NCI-H2029 treated with DMSO at 0.1 percent for 48 hours (cell line): ENCODE results near the gene WNT7A.
A peak's percentile ranks its signal among the peaks of the same experiment; 100 is the strongest.

Source experiments
- DNase-seq: peaks from one replicate; lab custom pipeline; 2025; lab: John Stamatoyannopoulos, UW

WNT7A gene

DNA sequence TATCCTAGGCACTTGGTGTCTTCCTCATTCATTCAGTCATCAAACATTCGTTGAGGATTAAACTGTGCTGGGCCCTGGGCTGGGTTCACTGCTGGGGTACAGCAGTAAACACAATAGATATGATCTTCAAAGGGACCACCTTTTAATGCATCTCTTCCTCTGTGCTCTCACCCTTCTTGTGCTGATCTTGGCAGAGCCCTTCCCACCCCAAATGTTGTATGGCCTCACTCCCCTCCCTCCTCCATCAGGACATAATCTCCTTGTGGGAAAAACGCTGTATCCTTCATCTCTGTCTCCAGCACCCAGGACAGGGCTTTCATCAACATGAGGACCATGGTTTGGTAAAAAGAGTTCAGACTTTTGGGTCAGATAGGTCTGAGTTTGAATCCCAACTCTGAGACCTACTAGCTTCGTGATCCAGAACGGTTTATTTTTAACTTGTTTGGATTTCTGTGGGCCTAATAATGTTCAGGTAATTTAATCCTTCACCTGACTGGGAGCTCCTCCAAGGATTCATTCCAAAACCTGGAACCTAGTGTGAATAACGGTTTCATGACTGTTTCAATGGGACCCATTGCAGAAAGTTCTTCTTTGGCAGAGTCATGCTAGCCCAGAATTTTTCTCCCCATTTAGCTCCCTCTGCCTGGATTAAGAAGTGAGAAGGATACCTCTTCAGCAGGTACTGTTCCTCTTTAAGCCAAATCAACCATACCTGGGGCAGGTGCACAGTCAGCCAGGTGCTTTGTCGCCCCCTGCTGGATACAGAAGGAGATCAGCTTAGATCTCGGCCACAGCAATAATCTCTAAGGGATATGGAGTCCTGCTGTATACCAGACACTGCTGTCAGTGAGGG lies 5.2 kb upstream of the WNT7A start:
- peak; percentile 72 for DNase-seq

DNA sequence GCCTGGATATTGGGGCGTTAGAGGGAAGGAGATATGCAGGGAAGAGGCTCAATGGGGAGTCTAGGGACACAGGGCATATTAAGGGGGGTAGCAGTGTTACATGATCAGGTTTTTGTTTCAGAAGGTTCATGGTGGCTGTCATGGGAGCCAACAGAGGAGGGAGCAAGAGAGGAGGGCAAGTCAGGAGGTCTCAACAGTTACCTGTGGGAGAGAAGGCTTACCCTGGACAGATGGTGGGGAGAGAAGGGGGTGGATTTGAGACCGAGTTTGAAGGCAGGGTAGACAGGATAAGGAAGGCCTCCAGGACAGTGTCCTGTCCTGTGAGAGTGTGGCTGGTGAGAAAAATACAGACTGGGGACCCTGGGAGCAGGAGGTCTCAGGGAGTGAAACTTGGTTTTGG lies 3.8 kb upstream of the WNT7A start:
- DNase-seq, result no peak

DNA sequence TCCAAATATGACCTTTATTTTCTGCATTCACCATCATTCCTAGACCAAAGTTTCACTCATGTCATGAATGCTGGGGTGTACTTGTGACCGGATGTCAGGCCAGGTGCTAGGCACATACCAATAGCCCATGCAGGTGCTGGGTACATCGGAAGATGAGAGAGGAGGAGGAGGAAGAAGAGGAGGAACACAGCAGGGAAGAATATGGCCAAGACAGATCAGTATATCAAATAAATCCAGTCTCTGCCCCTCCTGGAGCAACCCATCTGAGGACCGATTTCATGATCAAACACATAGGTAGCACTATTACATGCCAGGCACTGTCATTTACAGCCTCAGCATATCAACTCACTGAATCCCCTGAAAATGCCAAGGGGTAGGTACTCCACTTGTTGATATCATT lies 3.0 kb upstream of the WNT7A start:
- no peak for DNase-seq

DNA sequence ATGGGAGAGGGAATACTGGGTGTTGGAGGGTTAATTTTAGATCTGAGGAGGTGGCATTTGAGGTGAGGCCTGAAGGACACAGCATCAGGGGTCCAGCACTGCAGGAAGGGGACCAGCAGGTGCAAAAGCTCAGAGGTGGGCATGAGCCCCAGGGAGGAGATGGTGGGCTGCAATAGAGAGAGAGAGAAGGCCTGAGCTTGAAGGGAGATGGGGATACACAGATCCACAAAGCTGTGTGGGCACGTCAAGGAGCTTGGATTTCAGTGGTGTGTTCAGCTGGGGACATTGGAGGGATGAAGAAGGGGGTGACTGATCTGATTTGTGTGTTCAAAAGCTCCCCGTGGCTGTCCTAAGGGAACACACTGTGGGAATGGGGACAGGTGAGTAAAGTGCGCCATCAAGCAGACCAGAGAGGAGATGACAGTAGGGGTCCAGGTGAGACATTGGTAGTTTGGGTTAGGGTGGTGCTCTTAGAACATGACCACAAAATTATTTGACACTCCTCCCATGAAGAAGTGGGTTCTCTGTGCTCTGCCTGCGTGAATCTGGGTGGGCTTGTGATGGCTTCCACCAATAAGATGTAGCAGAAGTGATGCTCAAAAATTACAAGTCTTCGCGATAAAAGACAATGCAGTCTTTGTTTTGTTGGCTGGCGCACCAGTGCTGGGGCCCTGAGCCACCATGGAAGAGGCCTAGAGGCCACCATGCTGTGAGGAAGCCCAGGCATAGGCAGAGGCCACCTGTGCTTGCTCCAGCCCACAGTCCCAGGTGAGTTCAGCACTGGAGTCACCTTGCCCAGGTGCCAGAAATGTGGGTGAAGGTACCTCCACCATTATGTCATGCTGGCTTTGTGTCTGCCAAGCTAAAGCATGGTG lies 1.9 kb upstream of the WNT7A start:
- DNase-seq, result no peak

DNA sequence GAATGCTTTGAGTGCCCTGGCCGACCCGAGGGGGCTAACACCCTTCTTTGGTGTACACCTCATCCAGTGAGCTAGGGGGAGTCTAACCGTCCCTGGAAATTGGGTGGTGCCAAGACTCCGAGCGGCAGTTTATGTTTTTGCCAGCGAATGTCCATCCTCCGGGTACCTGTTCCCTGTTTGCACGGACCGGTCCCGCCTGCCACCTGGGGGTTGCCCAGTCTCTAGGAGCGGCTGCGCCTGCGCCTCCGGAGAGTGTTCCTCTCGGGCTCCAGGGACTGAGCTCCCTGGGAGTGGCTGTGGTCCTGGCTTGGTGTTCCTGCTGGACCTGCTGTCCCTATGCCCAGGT lies 913 bp upstream of the WNT7A start:
- DNase-seq, result no peak

DNA sequence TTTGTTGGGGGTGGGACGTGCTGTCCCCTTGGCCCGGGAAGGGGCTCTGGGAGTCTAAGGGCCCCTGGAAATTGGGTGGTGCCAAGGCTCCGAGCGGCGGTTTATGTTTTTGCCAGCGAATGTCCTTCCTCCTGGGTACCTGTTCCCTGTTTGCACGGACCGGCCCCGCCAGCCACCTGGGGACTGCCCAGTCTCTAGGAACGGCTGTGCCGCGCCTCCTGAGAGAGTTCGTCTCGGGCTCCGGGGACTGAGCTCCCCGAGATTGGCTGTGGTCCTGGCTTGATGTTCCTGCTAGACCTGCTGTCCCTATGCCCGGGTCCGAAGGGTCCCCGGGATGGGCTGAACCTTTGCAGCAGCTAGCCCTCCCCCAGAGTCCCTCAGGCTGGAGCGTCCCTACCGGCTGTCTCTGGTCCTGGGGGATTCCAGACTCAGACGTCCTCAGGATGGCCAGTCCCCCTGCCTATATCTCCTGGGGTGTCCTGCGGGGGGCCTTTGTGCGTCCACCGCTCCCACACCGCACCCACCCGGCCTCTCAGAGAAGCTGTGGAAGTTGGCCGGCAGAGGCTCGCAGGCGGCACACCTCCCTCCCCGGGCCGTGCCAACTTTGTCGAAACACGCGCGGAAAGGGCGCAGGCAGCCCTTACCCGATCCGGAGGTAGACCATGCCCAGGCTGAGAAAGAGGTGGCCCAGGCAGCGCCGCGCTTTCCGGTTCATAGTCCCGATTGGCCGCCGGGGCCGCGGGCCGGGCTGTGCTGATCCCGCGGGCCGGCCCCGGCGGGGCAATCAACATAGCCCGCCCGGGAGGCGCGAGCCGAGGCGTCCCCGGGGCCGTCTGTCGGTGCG lies 547 bp downstream of the WNT7A start:
- DNase-seq, result no peak

DNA sequence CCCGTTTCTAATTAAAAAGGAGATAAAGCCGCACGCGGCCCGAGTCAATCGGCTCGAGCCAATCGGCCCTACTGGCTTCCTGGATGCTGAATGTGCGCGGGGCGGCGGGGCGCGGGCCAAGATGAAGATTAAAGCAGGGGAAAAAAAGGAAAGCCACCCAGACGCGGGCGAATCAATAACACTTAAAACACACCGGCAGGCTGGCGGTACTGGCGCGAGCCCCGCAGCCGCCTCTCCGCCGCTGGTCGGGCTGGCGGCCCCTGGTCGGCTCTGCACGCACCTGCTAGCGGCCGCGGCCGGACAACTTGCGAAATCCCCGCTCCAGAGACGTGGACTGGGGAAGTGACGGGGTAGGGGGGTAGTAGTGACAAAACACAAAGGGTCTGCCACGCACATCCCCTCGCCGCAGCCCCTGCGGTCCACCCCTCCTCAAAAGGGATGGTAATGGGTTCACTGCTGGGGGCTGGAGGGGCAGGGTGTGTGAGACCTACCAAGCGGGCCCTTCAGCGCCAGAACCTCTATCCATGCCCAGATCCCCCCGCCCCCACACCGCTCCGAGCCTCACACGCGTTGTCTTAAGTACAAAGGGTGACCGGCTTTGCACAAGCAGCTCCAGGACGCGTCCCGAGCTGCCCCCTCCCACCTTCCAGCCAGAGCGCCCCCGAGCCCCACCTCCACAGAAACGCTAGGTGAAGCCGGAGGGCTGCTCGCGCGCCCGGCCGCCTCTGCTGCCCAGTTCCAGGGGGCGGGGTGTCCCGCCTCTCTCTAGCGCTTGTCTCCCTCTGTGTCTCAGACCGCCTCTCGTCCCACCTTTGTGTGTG lies 1.4 kb downstream of the WNT7A start:
- DNase-seq, result peak; percentile 11

DNA sequence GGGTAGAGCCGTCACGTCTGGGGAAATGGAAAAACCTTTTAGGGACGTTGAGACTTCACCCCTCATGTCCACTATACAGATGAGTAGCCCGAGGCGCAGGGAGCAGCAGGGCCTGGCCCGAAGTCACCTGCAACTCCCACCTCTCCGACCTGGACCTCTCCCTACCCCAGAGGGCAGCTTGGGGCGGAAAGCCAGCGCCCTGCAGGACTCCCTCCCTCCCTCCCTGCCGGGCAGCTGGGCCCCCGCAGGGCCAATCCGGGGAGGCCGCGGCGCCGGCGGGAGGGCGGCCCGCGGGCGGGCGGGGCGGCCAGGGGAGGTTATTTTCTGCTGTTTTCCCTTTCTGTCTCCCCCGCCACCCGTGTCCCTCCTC lies 2.0 kb downstream of the WNT7A start:
- DNase-seq, result no peak

DNA sequence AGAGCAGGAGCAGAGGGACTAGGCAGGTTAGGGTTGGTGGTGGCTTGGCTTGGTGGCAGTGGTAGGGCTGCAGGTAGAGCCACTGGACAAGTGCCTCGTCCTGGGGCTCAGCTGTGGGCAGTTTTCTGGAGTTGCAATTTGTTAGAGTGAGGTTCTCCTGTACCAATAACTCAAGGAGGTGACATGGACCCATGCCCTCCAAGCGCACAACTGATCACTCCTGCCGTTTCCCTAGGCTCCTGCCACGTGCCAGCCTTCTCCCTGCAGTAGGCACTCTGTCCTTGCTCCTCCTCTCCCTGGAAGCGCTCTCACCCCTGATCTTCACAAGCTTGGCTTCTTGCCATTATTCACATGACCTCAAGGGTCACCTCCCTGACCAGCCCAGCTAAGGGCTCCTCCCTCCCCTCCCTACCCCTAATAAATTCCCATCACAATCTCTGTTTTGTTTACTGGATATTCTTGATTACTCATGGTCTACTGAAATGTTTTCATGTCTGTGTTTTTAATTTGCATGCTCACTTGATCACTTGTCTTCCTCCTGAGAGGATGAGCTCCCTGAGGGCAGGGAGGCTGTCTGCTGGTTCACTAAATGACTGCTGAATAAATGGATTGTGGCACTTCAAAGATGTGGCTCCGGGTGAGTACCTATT lies 3.3 kb downstream of the WNT7A start:
- DNase-seq, result no peak

DNA sequence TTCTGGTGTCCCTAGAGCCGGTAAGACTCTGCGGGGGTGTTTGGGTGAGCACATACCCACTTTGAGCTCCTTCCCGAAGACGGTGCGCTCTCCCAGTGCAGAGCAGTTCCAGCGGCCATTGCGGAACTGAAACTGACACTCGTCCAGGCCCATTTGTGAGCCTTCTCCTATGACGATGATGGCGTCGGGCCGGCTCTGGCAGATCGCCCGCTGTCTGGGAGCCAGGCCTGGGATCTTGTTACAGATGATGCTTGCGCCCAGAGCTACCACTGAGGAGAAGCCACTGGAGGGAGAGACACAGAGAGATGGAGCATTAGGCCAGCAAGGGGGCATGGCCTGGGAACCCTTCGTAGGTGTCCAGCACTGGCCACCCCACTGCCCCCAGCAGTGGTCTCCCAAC lies 5.0 kb downstream of the WNT7A start:
- peak; percentile 85 for DNase-seq

DNA sequence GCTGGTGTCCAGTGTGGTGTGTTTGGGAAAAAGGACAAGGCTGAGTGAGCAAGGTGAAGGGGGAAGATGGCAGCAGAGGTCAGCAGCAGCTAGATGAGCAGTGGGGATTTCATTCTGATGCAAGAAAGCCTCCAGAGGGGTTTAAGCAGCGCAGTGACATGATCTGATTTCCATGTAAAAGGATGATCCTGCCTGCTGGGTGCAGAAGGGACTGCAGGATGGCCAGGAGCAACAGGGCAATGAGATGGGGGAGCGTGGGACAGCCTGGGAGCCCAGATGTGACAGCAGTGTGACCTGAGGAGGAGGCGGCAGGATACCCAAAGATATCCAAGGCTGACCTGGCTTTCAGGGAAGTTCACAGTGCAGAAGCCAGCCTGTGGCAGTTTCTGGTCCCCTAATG lies 6.1 kb downstream of the WNT7A start:
- DNase-seq, result no peak

DNA sequence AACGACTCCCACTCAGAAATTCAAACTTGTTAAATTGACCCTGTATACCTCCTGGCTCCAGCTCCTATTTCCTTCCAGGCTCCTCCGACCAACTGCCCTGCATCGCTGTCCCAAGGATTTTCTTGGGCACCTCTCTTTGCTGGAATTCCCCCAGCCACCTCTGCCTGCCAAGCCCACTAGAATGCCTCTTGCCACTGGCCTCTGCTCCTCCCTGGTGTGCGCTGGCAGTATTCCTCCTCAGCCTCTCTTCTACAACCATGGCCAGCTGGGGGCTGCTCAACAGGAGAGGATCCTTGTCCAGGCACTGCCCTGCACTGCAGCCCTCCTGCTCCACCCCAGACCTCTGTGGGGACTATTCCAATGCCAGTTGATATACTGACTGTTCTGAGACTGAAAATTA lies 7.4 kb downstream of the WNT7A start:
- DNase-seq, result no peak

DNA sequence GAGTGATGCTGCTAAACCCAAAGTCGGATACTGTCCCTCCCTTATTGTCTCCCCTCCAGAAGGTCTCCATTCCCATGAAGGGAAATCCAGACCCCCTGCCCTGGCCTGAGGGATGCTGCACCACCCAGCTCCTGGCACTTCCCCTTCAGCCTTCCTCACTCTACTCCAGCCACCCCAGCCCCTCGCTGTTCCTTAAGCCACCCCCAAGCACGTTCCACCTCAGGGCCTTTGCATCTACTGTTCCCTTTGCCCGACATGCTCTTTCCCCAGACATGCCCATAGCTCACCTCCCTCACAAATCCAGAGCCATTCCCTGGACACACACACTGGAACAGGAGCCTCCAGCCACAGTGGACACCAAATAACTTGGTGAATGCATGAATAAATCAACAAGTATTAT lies 8.1 kb downstream of the WNT7A start:
- no peak for DNase-seq

DNA sequence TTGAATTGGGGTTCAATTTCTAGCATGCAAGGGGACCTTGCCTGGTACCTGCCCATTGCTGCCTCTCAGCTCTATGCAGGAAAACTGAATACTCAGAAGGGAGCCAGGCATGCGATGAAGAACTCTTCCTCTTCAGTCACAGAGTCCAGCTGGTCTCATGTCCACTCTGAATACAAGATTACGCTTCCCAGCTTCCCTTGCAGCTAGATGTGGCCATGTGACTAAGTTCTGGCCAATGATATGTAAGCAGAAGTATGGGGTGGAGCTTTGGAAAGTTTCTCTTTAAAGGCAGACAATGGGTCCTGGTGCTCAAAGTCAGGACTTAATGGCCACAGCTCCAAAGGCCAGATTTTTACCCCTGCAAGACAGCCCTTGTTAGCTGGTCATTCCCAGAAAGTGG lies 9.0 kb downstream of the WNT7A start:
- DNase-seq, result no peak

DNA sequence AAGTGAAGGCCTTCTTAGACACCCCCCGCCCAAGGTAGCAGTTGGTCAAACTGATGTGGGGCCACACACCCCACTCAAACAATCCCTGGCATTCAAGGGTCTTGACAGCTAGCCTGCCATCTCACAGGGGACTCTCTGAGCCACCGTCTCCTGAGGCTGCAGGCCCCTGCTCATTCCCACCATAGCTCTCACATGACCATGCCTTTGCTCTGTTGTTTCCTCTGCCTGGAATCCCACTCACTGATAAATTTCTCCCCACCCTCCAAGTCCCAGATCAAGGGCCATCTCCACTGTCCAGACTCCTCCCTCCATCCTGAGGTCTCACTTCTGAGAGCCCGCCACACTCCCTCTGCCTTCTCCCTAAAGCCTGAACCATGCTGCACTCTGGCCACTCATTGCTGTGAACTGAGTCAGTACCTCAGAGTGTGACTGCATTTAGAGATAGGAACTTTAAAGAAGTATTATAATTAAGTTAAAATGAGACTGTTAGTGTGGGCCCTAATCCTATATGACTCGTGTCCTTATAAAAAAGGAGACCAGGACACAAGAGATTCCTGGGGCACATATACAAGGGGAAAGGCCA lies 10.0 kb downstream of the WNT7A start:
- DNase-seq, result no peak

DNA sequence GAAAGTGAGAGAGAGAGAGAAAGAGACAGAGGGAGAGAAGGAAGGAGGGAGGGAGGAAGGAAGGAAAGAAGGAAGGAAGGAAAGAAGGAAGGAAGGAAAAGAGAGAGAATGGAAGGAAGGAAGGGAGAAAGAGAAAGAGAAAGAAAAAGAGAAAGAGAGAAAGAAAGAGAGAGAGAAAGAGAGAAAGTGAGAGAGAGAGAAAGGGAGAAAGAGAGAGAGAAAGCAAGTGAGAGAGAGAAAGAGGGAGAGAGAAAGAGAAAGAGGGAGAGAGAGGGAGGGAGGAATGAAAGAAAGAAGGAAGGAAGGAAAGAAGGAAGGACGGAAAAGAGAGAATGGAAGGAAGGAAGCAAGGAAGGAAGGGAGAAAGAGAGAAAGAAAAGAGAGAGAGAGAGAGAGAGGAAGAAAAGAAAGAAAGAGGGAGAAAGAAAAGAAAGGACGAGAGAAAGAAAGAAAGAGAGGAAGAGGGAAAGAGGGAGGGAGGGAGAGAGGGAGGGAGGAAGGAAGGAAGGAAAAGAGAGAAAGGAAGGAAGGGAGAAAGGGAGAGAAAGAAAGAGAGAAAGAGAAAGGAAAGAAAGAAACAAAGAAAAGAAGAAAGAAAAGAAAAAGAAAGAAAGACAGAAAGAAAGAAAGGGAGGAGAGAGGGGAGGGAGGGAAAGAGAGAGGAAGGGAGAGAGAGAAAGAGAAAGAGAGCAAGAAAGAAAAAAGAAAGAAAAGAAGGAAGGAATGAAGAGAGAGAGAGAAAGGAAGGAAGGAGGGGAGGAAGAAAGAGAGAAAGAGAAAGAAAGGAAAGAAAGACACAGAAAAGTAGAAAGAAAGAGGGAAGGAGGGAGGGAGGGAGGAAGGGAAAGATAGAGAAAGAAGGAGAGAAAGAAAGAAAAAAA lies 10.8 kb downstream of the WNT7A start:
- no peak for DNase-seq

DNA sequence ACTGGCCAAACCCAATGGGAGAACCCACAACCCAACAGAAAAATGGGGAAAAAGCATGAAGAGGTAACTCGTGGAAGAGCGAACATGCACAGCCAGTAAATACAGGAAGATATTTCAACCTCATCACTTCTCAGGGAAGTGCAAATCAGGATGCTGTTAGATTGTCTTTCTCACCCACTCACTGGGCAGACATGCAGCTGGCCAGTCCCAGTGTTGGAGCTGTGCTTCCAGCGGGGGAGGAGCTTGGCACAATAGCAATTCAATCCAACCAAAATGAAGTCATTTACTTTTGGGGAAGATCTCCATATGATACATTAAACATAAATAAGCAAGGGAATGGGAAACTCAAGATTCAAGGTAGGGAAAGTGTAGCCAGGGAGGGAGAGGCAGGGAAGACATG lies 12.1 kb downstream of the WNT7A start:
- DNase-seq, result no peak

DNA sequence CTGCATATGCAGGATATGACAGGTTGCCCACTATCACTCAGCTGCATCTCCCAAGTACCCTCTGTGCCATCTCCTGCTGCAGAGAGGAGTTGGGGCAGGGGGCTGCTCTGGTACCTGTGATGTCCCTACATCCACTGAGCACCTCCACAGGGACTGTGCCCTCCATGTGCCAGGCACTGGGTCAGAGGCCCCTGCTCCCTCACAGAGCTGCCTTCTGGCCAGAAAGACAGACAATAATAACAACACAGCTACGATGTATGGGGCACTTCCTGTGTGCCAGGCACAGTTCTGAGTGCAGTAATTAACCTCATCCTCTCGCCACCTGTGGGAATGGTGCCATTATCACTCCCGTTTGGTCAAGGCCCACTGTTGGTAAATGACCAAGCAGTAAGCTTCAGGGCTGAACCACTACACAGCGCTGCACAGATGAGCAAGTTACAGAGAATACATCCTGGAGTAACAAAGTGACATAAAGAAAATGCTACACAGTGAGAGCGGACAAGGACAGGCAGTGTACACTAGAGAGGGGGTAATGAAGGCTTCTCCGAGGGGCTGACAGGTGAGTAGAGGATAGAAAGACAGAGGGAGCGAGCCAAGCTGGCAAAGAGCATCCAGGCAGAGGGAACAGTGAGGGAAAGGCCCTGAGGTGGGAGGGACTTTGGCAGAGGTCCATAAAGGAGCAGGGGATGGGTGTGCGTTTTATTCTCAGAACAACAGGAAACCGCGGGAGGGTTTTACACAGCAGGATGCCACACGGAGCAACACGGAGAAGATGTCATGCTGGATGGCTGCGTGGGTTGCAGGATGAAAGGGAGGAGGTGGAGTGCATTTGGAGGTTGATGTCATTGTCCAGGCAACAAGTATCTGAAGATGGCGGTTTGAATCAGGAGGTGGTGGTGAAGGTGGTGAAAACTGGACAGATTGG lies 13.6 kb downstream of the WNT7A start:
- DNase-seq, result peak; percentile 37

DNA sequence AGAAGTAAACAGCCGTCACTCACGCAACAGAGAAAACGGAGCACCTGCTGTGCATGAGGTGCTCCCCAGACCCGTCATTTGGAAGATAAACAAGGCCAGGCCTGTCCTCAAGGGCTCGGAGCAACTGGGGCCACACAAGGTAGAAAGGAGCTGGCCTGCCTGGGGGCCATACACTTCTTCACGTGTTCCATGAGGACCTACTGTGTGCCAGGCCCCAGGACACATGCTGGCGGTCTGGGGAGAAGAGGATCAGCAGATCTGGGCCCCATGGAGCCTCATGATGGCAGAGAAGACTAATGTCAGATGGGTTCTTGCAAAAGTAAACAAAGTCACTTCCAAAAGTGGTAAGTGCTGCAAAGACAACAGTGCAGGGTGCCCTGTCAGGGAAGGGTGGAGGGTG lies 14.3 kb downstream of the WNT7A start:
- DNase-seq, result no peak
